ENCODE results near the gene LRP3.

DNA sequence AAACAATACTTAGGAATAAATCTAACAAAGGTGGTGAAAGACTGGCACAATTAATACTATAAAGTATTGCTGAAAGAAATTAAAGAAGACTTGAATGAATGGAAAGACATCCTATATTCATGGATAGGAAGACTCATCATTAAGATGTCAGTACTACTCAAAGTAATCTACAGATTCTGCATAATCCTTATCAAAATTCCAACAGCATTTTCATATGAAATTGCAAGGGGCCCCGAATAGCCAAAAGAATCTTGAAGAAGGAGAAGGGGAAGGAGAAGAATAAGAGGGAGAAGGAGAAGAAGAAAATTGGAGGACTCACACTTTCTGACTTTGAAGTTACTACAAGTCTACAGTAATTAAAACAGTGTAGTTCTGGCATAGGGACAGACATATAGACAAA is 25.6 kb upstream of the LRP3 start:
- no peak for TF ChIP-seq EZH2 (IDR thresholded peaks at IDR 0.05; ENCODE audit: low read length, missing control alignments)
- TF ChIP-seq, protein P1, sequence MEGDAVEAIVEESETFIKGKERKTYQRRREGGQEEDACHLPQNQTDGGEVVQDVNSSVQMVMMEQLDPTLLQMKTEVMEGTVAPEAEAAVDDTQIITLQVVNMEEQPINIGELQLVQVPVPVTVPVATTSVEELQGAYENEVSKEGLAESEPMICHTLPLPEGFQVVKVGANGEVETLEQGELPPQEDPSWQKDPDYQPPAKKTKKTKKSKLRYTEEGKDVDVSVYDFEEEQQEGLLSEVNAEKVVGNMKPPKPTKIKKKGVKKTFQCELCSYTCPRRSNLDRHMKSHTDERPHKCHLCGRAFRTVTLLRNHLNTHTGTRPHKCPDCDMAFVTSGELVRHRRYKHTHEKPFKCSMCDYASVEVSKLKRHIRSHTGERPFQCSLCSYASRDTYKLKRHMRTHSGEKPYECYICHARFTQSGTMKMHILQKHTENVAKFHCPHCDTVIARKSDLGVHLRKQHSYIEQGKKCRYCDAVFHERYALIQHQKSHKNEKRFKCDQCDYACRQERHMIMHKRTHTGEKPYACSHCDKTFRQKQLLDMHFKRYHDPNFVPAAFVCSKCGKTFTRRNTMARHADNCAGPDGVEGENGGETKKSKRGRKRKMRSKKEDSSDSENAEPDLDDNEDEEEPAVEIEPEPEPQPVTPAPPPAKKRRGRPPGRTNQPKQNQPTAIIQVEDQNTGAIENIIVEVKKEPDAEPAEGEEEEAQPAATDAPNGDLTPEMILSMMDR (conservative IDR thresholded peaks at IDR 0.05 in 1 of 2, IDR thresholded peaks at IDR 0.05 in 1 of 2; ENCODE audit: low read depth in 1 of 2, low read length in 2 of 2) = no peak

Data from fibroblast of lung (primary cell).